AML-193 (cell line): Measurements from ENCODE around the gene FAM240A.
"Not testable (repeated sequence)": the region's sequence is repeated elsewhere in the genome, so short reads cannot be mapped to it uniquely, and the experiment has no call there.

Experiments
- DNase-seq, 2 experiments: peaks; one replicate each; lab custom pipeline; 2025; lab: John Stamatoyannopoulos, UW

FAM240A gene

GRCh38 chr3:46586738-46587246 is 25.5 kb upstream of the FAM240A start:
- DNase-seq, result no peak

GRCh38 chr3:46587268-46587667 is 25.1 kb upstream of the FAM240A start:
- DNase-seq, result not testable (repeated sequence)

GRCh38 chr3:46593274-46593862 is 19.0 kb upstream of the FAM240A start:
- DNase-seq, result no peak

GRCh38 chr3:46593979-46594378 is 18.3 kb upstream of the FAM240A start:
- no peak for DNase-seq

- no peak for DNase-seq
Measured at GRCh38 chr3:46594723-46595122, 17.6 kb upstream of the FAM240A start.

- DNase-seq, result no peak
Measured at GRCh38 chr3:46595819-46596314, 16.5 kb upstream of the FAM240A start.

- no peak for DNase-seq
Measured at GRCh38 chr3:46599590-46599989, 12.7 kb upstream of the FAM240A start.

GRCh38 chr3:46603446-46604046 is 8.8 kb upstream of the FAM240A start:
- no peak for DNase-seq

GRCh38 chr3:46604127-46604526 is 8.2 kb upstream of the FAM240A start:
- peak in 1 of 2 experiments; percentile 15 for DNase-seq

- DNase-seq, result no peak
Measured at GRCh38 chr3:46607603-46608028, 4.7 kb upstream of the FAM240A start.

GRCh38 chr3:46609212-46609721 is 3.1 kb upstream of the FAM240A start:
- no peak for DNase-seq

- no peak for DNase-seq
Measured at GRCh38 chr3:46609944-46610722, 2.2 kb upstream of the FAM240A start.

GRCh38 chr3:46613313-46614005 is 1.1 kb downstream of the FAM240A start:
- no peak for DNase-seq

- DNase-seq, result no peak
Measured at GRCh38 chr3:46614431-46614830, 2.1 kb downstream of the FAM240A start.

GRCh38 chr3:46615050-46615775 is 2.9 kb downstream of the FAM240A start:
- DNase-seq, result no peak

- DNase-seq, result no peak
Measured at GRCh38 chr3:46615976-46616375, 3.7 kb downstream of the FAM240A start.

GRCh38 chr3:46617941-46618340 is 5.6 kb downstream of the FAM240A start:
- DNase-seq, result no peak

- DNase-seq, result no peak
Measured at GRCh38 chr3:46619845-46620778, 7.8 kb downstream of the FAM240A start.

GRCh38 chr3:46624533-46624932 is 12.2 kb downstream of the FAM240A start:
- no peak for DNase-seq

- no peak for DNase-seq
Measured at GRCh38 chr3:46624975-46625490, 12.7 kb downstream of the FAM240A start.
